Erythroblast (primary cell): ENCODE results near the gene CFAP251.

ENCODE experiments used
- GATA1 ChIP-seq: IDR thresholded peaks from 2 replicates; pipeline ENCODE4 v1.6.1; 2011; ENCODE audit warnings: low read depth, mild to moderate bottlenecking, control low read depth, low read length, moderate library complexity
- POLR2A ChIP-seq: IDR thresholded peaks from 2 replicates; pipeline ENCODE4 v1.6.1; 2011; ENCODE audit warnings: mild to moderate bottlenecking, low read length

GRCh38 chr12:122020795-122021192 is 102.4 kb downstream of the CFAP251 start:
- TF ChIP-seq POLR2A (no peak), GATA1 (no peak)
